Umbilical cord (tissue), 2 donors: Measurements from ENCODE around the gene CBLB. TPM values are rescaled to one million over a fixed set of nuclear protein-coding genes. Genes with fewer than 3 reads are reported as not detected.
"Not testable (repeated sequence)": the region's sequence is repeated elsewhere in the genome, so short reads cannot be mapped to it uniquely, and the experiment has no call there.

Source experiments
- DNase-seq: peaks from one replicate; pipeline ENCODE4 v3.0.0-alpha.2; 2015; ENCODE audit warnings: low spot score
- total RNA-seq: library from RNA; depleted of rRNA; stranded (reverse); fragments of >200 nt; gene quantifications from one replicate; pipeline ENCODE4 v1.2.3, GENCODE V29; 2014; ENCODE audit warnings: low replicate concordance; ENCODE audit not compliant: insufficient read depth

Gene CBLB
- total RNA-seq, 1 donor from 2014 or later, result 25.5 TPM

GRCh38 chr3:105759442-105760078 lies 109.3 kb downstream of the CBLB start:
- no peak for DNase-seq

GRCh38 chr3:105758451-105758850 lies 110.4 kb downstream of the CBLB start:
- DNase-seq, result no peak

GRCh38 chr3:105755121-105755886 lies 113.5 kb downstream of the CBLB start:
- no peak for DNase-seq

GRCh38 chr3:105752791-105753415 lies 115.9 kb downstream of the CBLB start:
- DNase-seq, result peak; percentile 22

- no peak for DNase-seq
Observed at GRCh38 chr3:105747696-105748095, 121.1 kb downstream of the CBLB start.

- peak; percentile 72 for DNase-seq
Observed at GRCh38 chr3:105747060-105747541, 121.7 kb downstream of the CBLB start.

- no peak for DNase-seq
Observed at GRCh38 chr3:105746231-105746996, 122.4 kb downstream of the CBLB start.

- DNase-seq, result no peak
Observed at GRCh38 chr3:105745046-105745445, 123.8 kb downstream of the CBLB start.

GRCh38 chr3:105744202-105744601 lies 124.6 kb downstream of the CBLB start:
- DNase-seq, result no peak

GRCh38 chr3:105733356-105733755 lies 135.5 kb downstream of the CBLB start:
- DNase-seq, result no peak

GRCh38 chr3:105731686-105732085 lies 137.1 kb downstream of the CBLB start:
- DNase-seq, result no peak

GRCh38 chr3:105730801-105731354 lies 137.9 kb downstream of the CBLB start:
- no peak for DNase-seq

GRCh38 chr3:105729667-105730066 lies 139.1 kb downstream of the CBLB start:
- DNase-seq, result peak; percentile 61

- peak; percentile 33 for DNase-seq
Observed at GRCh38 chr3:105728771-105729312, 140.0 kb downstream of the CBLB start.

- not testable (repeated sequence) for DNase-seq
Observed at GRCh38 chr3:105727036-105727435, 141.8 kb downstream of the CBLB start.

GRCh38 chr3:105722943-105723556 lies 145.8 kb downstream of the CBLB start:
- no peak for DNase-seq

- no peak for DNase-seq
Observed at GRCh38 chr3:105719791-105720190, 149.0 kb downstream of the CBLB start.

GRCh38 chr3:105715372-105715771 lies 153.4 kb downstream of the CBLB start:
- DNase-seq, result no peak

GRCh38 chr3:105714453-105714852 lies 154.4 kb downstream of the CBLB start:
- DNase-seq, result no peak

GRCh38 chr3:105708980-105709379 lies 159.8 kb downstream of the CBLB start:
- no peak for DNase-seq

GRCh38 chr3:105707009-105707408 lies 161.8 kb downstream of the CBLB start:
- DNase-seq, result no peak
